K562 (cell line): ENCODE measurements around the gene CCNL2. TPM values are rescaled to one million over a fixed set of nuclear protein-coding genes. Genes with fewer than 3 reads are reported as not detected.

ENCODE experiments used
- CREB1 ChIP-seq, 2 experiments: sonication (generic) in 1 of 2; formaldehyde crosslinking in 1 of 2; IDR thresholded peaks; 2 replicates each; pipeline versions ENCODE4 v1.6.1 to v1.8.0; 2012 to 2022; ENCODE audit warnings: inconsistent platforms in 1 of 2, mild to moderate bottlenecking in 1 of 2, missing genetic modification reagents in 1 of 2, moderate library complexity in 1 of 2
- DACH1 ChIP-seq: fragments of 450-650 bp; IDR thresholded peaks from 2 replicates; pipeline ENCODE4 v1.6.1; 2018; ENCODE audit not compliant: partially characterized antibody
- ELK1 ChIP-seq: sonication (generic); formaldehyde crosslinking; IDR thresholded peaks from 2 replicates; pipeline ENCODE4 v1.8.1; 2022; ENCODE audit warnings: missing genetic modification reagents
- FOSL1 ChIP-seq: fragments of 200-800 bp; sonication (Bioruptor generic); conservative IDR thresholded peaks from 2 replicates; pipeline ENCODE4 v1.6.1; 2016; ENCODE audit warnings: missing genetic modification characterization, missing compliant biosample characterization
- FOXA3 ChIP-seq, 2 experiments: fragments of 450-650 bp in 1 of 2; sonication (generic) in 1 of 2; formaldehyde crosslinking; IDR thresholded peaks in 1 of 2; conservative IDR thresholded peaks in 1 of 2; 2 replicates each; pipeline versions ENCODE4 v1.4.0 to v1.8.0; 2020 to 2022; ENCODE audit warnings: mild to moderate bottlenecking in 2 of 2, missing genetic modification reagents in 1 of 2
- FOXJ3 ChIP-seq: sonication (generic); formaldehyde crosslinking; IDR thresholded peaks from 2 replicates; pipeline ENCODE4 v1.4.0; 2020; ENCODE audit warnings: mild to moderate bottlenecking, missing genetic modification reagents
- HIVEP1 ChIP-seq: fragments of 250-450 bp; sonication (Bioruptor Pico); IDR thresholded peaks from 2 replicates; pipeline ENCODE4 v1.4.0; 2020; ENCODE audit warnings: mild to moderate bottlenecking
- MAZ ChIP-seq, 2 experiments: fragments of 450-650 bp in 1 of 2; sonication (generic) in 1 of 2; formaldehyde crosslinking; IDR thresholded peaks in 1 of 2; conservative IDR thresholded peaks in 1 of 2; 2 replicates each; pipeline versions ENCODE4 v1.4.0 to v1.5.0; 2020; ENCODE audit warnings: mild to moderate bottlenecking in 1 of 2, missing genetic modification reagents in 1 of 2
- NR4A1 ChIP-seq, 2 experiments: fragments of 250-450 bp in 1 of 2; fragments of 450-650 bp in 1 of 2; sonication (Bioruptor Pico) in 1 of 2; IDR thresholded peaks; 2 replicates each; pipeline versions ENCODE4 v1.4.0 to v1.6.1; 2016 to 2020; ENCODE audit warnings: mild to moderate bottlenecking in 2 of 2, missing compliant biosample characterization in 1 of 2, missing genetic modification characterization in 1 of 2, moderate library complexity in 1 of 2
- RBM39 ChIP-seq: fragments of 200-400 bp; formaldehyde crosslinking; optimal IDR thresholded peaks from 2 replicates; pipeline ENCODE3; 2018; ENCODE audit warnings: low read depth, low read length
- RCOR1 ChIP-seq, 2 experiments: IDR thresholded peaks; 2 replicates each; pipeline ENCODE4 v1.6.1; 2012; ENCODE audit warnings: low read depth in 2 of 2, low read length in 2 of 2, borderline replicate concordance in 1 of 2, improper control_type of control experiment in 1 of 2
- SLC30A9 ChIP-seq: fragments of 250-450 bp; sonication (Bioruptor Pico); IDR thresholded peaks from 2 replicates; pipeline ENCODE4 v1.8.0; 2022; ENCODE audit warnings: mild to moderate bottlenecking, moderate library complexity
- SRF ChIP-seq, 2 experiments: fragments of 250-450, 450-650 bp in 1 of 2; sonication (Bioruptor Pico) in 1 of 2; sonication (generic) in 1 of 2; formaldehyde crosslinking; IDR thresholded peaks; 2 replicates each; pipeline versions ENCODE4 v1.5.0 to v1.5.1; 2020 to 2022; ENCODE audit warnings: mild to moderate bottlenecking in 1 of 2, missing genetic modification reagents in 1 of 2
- USF2 ChIP-seq: sonication (generic); formaldehyde crosslinking; IDR thresholded peaks from 2 replicates; pipeline ENCODE4 v1.5.0; 2020; ENCODE audit warnings: missing genetic modification reagents
- ZBED1 ChIP-seq: IDR thresholded peaks from 2 replicates; pipeline ENCODE4 v1.6.1; 2014
- ZBTB12 ChIP-seq: fragments of 250-450 bp; sonication (Bioruptor Pico); IDR thresholded peaks from 2 replicates; pipeline ENCODE4 v1.4.0; 2020
- ZBTB17 ChIP-seq: fragments of 450-650 bp; formaldehyde crosslinking; IDR thresholded peaks from 2 replicates; pipeline ENCODE4 v1.4.0; 2020; ENCODE audit warnings: mild to moderate bottlenecking
- ZBTB34 ChIP-seq: fragments of 250-450 bp; sonication (Bioruptor Pico); IDR thresholded peaks from 2 replicates; pipeline ENCODE4 v1.8.0; 2021; ENCODE audit warnings: mild to moderate bottlenecking, moderate library complexity
- ZHX1 ChIP-seq: fragments of 150-350 bp; conservative IDR thresholded peaks from 2 replicates; pipeline ENCODE4 v1.6.1; 2014; ENCODE audit warnings: low read length
- ZNF212 ChIP-seq: fragments of 450-650 bp; formaldehyde crosslinking; IDR thresholded peaks from 2 replicates; pipeline ENCODE4 v1.4.0; 2020; ENCODE audit warnings: mild to moderate bottlenecking
- ZNF780A ChIP-seq: fragments of 250-450 bp; sonication (Bioruptor Pico); IDR thresholded peaks from 2 replicates; pipeline ENCODE4 v1.5.0; 2021; ENCODE audit warnings: mild to moderate bottlenecking
- polyA plus RNA-seq, 8 experiments: library from polyadenylated mRNA; depleted of rRNA in 4 of 8; stranded (reverse) in 5 of 8; unstranded in 3 of 8; fragments of >200 nt; fragmentation: Nextera tagmentation in 2 of 8; fragmentation: Illumina TruSeq in 1 of 8; extraction: Ambion mirVana in 2 of 8; extraction: Trizol in 1 of 8; gene quantifications; 2 replicates each; pipeline versions ENCODE4 v1.2.1 to v1.2.3, GENCODE V29; 2011 to 2014; ENCODE audit warnings: inconsistent platforms in 1 of 8, missing spikeins in 1 of 8
- total RNA-seq, 7 experiments: library from RNA; depleted of rRNA in 6 of 7; stranded (reverse); fragments of >200 nt in 6 of 7; fragmentation: Illumina TruSeq in 2 of 7; extraction: Trizol in 2 of 7; gene quantifications; 2 replicates each; pipeline versions ENCODE4 v1.2.1 to v1.2.3, GENCODE V29; 2011 to 2021; ENCODE audit warnings: low replicate concordance in 1 of 7

Gene CCNL2
- total and polyA plus RNA-seq, 9 of the 15 experiments (the other 6 are each of a cell fraction or from before 2014, with no cell fraction given), result 2.8 to 287 (median 94.5) TPM

- TF ChIP-seq ZHX1, result no peak
- no peak for TF ChIP-seq CREB1 (IDR thresholded peaks at IDR 0.05)
- no peak for TF ChIP-seq CREB1 (CRISPR knock-in tag; IDR thresholded peaks at IDR 0.05)
- TF ChIP-seq FOSL1 (tag), result no peak
- TF ChIP-seq FOXA3 (CRISPR knock-in tag; conservative IDR thresholded peaks at IDR 0.05 in 1 of 2, IDR thresholded peaks at IDR 0.05 in 1 of 2), result peak in 1 of 2 experiments; percentile 45; a peak in 1 of 4 replicates
- no peak for TF ChIP-seq SLC30A9 (CRISPR knock-in tag)
- TF ChIP-seq ZNF212 (CRISPR knock-in tag), result no peak
- TF ChIP-seq RCOR1 (IDR thresholded peaks at IDR 0.05; ENCODE audit: borderline replicate concordance in 1 of 2, low read depth in 2 of 2, low read length in 2 of 2), result no peak
- TF ChIP-seq ZBTB12 (CRISPR knock-in tag), result no peak
- TF ChIP-seq DACH1, result no peak
- peak; percentile 82; the same call in 1 of the 2 replicates for TF ChIP-seq ELK1 (CRISPR knock-in tag)
- no peak for TF ChIP-seq ZBTB34 (CRISPR knock-in tag)
- TF ChIP-seq MAZ (CRISPR knock-in tag; conservative IDR thresholded peaks at IDR 0.05 in 1 of 2, IDR thresholded peaks at IDR 0.05 in 1 of 2), result no peak
- TF ChIP-seq RBM39, result no peak
- TF ChIP-seq USF2 (CRISPR knock-in tag), result no peak
- no peak for TF ChIP-seq ZNF780A
- TF ChIP-seq FOXJ3 (CRISPR knock-in tag), result no peak
- TF ChIP-seq NR4A1 (CRISPR knock-in tag; IDR thresholded peaks at IDR 0.05), result peak; percentile 71; the same call in 1 of the 2 replicates
- TF ChIP-seq NR4A1 (tag; IDR thresholded peaks at IDR 0.05), result no peak
- peak; percentile 50; the same call in 1 of the 2 replicates for TF ChIP-seq ZBTB17
- no peak for TF ChIP-seq ZBED1
- 0 out of 4 replicates have a peak, but pooled peaks of 1 of the 2 experiments have one; percentile 51 for TF ChIP-seq SRF (CRISPR knock-in tag; IDR thresholded peaks at IDR 0.05)
- no peak for TF ChIP-seq HIVEP1 (CRISPR knock-in tag)
These were observed 403 bp downstream of the CCNL2 start (continued) for GRCh38 chr1:1398677-1399186.
